Esophagus squamous epithelium (tissue), 4 donors: ENCODE data around the gene PARD3.

Experiments used
- POLR2A ChIP-seq, 4 donors: fragments of 450-650 bp; IDR thresholded peaks; one replicate each; pipeline ENCODE4 v1.6.1; 2017; ENCODE audit warnings: antibody characterized with exemption in 4 of 4, mild to moderate bottlenecking in 4 of 4, moderate library complexity in 3 of 4
- TF ChIP-seq, protein P1 (sequence below), 6 experiments: fragments of 450-650 bp in 4 of 6; fragments of 200-600 bp in 2 of 6; sonication (generic) in 2 of 6; IDR thresholded peaks; one replicate each; pipeline ENCODE4 v1.5.1; 2016 to 2019; ENCODE audit warnings: antibody characterized with exemption in 6 of 6, mild to moderate bottlenecking in 4 of 6, moderate library complexity in 4 of 6

DNA sequence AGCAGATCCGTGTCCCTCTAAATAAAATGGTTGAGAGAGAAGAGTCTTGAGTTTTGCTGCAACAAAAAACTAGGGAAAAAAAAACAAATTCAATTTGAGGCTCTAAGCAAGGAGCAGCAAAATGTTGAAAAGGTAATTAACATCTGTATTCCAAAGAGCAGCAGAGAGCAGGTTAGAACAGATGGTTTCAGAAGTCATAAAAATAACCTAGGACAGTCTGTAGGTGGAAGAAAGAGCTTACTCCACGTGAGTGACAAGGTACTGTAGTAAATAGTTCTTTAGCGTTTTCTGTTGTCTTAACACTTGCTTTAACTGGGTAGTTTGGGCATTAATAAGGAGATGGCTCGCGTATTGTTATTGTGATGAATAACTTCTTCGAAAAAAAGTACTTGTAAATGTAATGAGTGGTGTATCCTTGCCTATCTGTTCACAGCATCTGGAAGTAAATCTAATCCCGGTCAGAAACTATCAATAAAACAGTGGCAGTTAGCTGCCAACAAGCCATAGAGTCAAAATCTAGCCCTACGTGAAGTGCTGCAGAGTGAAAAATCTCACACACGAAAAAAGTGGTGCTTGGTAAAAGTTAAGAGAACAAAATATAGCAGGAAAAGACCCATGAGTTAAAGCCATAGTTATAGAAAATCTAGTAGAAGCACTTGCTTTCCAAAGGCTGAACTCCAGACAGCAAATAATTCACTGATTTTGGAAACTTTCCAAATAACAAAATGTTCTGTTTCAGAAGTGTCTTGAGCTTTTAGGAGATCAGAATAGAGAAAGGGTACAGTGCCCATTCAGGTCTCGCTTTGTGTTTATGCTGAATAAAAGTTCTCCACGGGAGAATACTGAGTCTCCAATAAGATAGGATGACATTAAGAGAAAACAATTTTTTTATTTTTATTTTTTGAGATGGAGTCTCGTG is 49.3 kb upstream of the PARD3 start:
- TF ChIP-seq POLR2A (IDR thresholded peaks at IDR 0.05), result no peak
- TF ChIP-seq, protein P1, sequence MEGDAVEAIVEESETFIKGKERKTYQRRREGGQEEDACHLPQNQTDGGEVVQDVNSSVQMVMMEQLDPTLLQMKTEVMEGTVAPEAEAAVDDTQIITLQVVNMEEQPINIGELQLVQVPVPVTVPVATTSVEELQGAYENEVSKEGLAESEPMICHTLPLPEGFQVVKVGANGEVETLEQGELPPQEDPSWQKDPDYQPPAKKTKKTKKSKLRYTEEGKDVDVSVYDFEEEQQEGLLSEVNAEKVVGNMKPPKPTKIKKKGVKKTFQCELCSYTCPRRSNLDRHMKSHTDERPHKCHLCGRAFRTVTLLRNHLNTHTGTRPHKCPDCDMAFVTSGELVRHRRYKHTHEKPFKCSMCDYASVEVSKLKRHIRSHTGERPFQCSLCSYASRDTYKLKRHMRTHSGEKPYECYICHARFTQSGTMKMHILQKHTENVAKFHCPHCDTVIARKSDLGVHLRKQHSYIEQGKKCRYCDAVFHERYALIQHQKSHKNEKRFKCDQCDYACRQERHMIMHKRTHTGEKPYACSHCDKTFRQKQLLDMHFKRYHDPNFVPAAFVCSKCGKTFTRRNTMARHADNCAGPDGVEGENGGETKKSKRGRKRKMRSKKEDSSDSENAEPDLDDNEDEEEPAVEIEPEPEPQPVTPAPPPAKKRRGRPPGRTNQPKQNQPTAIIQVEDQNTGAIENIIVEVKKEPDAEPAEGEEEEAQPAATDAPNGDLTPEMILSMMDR (IDR thresholded peaks at IDR 0.05), result no peak
